H1 (cell line): Measurements from ENCODE around the gene NETO1. TPM values are rescaled to one million over a fixed set of nuclear protein-coding genes. Genes with fewer than 3 reads are reported as not detected.

Source experiments
- EGR1 ChIP-seq: IDR thresholded peaks from 2 replicates; pipeline ENCODE4 v1.6.1; 2011; ENCODE audit warnings: low read depth, low read length, borderline replicate concordance
- EZH2 ChIP-seq: fragments of 200-600 bp; sonication (generic); IDR thresholded peaks from 2 replicates; pipeline ENCODE4 v1.7.1; 2012; ENCODE audit warnings: low read depth, mild to moderate bottlenecking, moderate library complexity, low read length, inconsistent platforms; ENCODE audit not compliant: severe bottlenecking
- MAX ChIP-seq: IDR thresholded peaks from 2 replicates; pipeline ENCODE4 v1.6.1; 2012; ENCODE audit warnings: inconsistent platforms
- polyA plus RNA-seq, 7 experiments: library from polyadenylated mRNA; depleted of rRNA in 3 of 7; stranded (reverse) in 5 of 7; unstranded in 2 of 7; fragments of >200 nt in 5 of 7; fragments of 200-250 nt in 2 of 7; gene quantifications; 1 replicate in 5 of 7; 2 replicates in 1 of 7; 4 replicates in 1 of 7; pipeline versions ENCODE4 v1.2.1 to v1.2.3, GENCODE V29; 2011 to 2013; ENCODE audit warnings: missing spikeins in 2 of 7, mixed read lengths in 2 of 7
- total RNA-seq: library from RNA; stranded (reverse); fragmentation: NEBNext Ultra II Directional; extraction: Animal tissue kit (Norgen Biotek cat#: 25700); gene quantifications from 2 replicates; pipeline ENCODE4 v1.2.1, GENCODE V29; 2021

NETO1 gene
- total and polyA plus RNA-seq, 2 of the 8 experiments (the other 6 are each of a cell fraction or from before 2014, with no cell fraction given), result 3.0 to 19.3 TPM

GRCh38 chr18:72869226-72870185 lies 1.7 kb upstream of the NETO1 start (continued):
- peak; percentile 62 for TF ChIP-seq EZH2
- TF ChIP-seq EGR1, result peak; percentile 77
- peak; percentile 37 for TF ChIP-seq MAX
